PC-3 (cell line): ENCODE results near the gene COL4A6. TPM values are rescaled to one million over a fixed set of nuclear protein-coding genes. Genes with fewer than 3 reads are reported as not detected.

ENCODE experiments used
- ATAC-seq: fragments of 200-7000 bp; cut with Tn5 transposase; 2 replicates; pipeline ENCODE4 v1.9.1; 2020; ENCODE audit warnings: mild to moderate bottlenecking, moderate library complexity
- BruUV-seq: library from RNA; stranded (reverse); fragments of 400-500 nt; replicated peaks from 2 replicates; lab custom pipeline; 2021; lab: Mats Ljungman, UMichigan
- CTCF ChIA-PET: fragments of 300-600 bp; sonication (Branson Sonifier 250); formaldehyde crosslinking; loops from one replicate; lab custom pipeline; 2022; ENCODE audit warnings: antibody characterized with exemption; lab: Charles Lee
- POLR2A ChIA-PET: fragments of 300-600 bp; sonication (Branson Sonifier 250); formaldehyde crosslinking; loops from one replicate; lab custom pipeline; 2022; ENCODE audit warnings: antibody characterized with exemption; ENCODE audit not compliant: unreplicated experiment; lab: Charles Lee
- DNase-seq: peaks from one replicate; pipeline ENCODE4 v3.0.0-alpha.2; 2015
- H2AFZ ChIP-seq: fragments of 300-600 bp; sonication (generic); 2 replicates; pipeline ENCODE4 v1.6.0; 2016; ENCODE audit warnings: antibody characterized with exemption, low read length
- H3F3A ChIP-seq: fragments of 300-600 bp; sonication (generic); one replicate; pipeline ENCODE4 v1.6.0; 2017; ENCODE audit warnings: antibody characterized with exemption, low read length, control low read depth, mild to moderate bottlenecking; ENCODE audit not compliant: unreplicated experiment
- H3K27ac ChIP-seq: fragments of 300-600 bp; sonication (generic); 2 replicates; pipeline ENCODE4 v1.5.1; 2016; ENCODE audit warnings: mild to moderate bottlenecking, low read length
- H3K27me3 ChIP-seq: fragments of 300-600 bp; sonication (generic); 2 replicates; pipeline ENCODE4 v1.6.1; 2016; ENCODE audit warnings: low read length, mixed read lengths
- H3K36me3 ChIP-seq: fragments of 300-600 bp; sonication (generic); 2 replicates; pipeline ENCODE4 v1.6.1; 2016; ENCODE audit warnings: low read depth, mixed run types, low read length, mixed read lengths
- H3K4me1 ChIP-seq: fragments of 300-600 bp; sonication (generic); 2 replicates; pipeline ENCODE4 v1.5.1; 2016; ENCODE audit warnings: low read length; ENCODE audit not compliant: insufficient read depth
- H3K4me2 ChIP-seq: fragments of 300-600 bp; sonication (generic); 2 replicates; pipeline ENCODE4 v1.6.0; 2016; ENCODE audit warnings: low read length
- H3K4me3 ChIP-seq: fragments of 300-600 bp; sonication (generic); 2 replicates; pipeline ENCODE4 v1.5.1; 2016; ENCODE audit warnings: mild to moderate bottlenecking, low read length, mixed read lengths
- H3K79me2 ChIP-seq: fragments of 300-600 bp; sonication (generic); 2 replicates; pipeline ENCODE4 v1.6.1; 2017; ENCODE audit warnings: low read length, mixed read lengths
- H3K9ac ChIP-seq: fragments of 300-600 bp; sonication (generic); 2 replicates; pipeline ENCODE4 v1.6.0; 2016; ENCODE audit warnings: mild to moderate bottlenecking, low read length
- H3K9me2 ChIP-seq: fragments of 300-600 bp; sonication (generic); replicated peaks from 2 replicates; pipeline ENCODE4 v1.6.1; 2016; ENCODE audit warnings: mixed run types, low read length, mixed read lengths
- H3K9me3 ChIP-seq: fragments of 300-600 bp; sonication (generic); 2 replicates; pipeline ENCODE4 v1.6.1; 2016; ENCODE audit warnings: low read length, mixed read lengths
- H4K20me1 ChIP-seq: fragments of 300-600 bp; sonication (generic); 2 replicates; pipeline ENCODE4 v1.6.1; 2016; ENCODE audit warnings: low read length, mixed read lengths
- CTCF ChIP-seq: fragments of 300-600 bp; sonication (generic); conservative IDR thresholded peaks from 2 replicates; pipeline ENCODE4 v1.5.1; 2017; ENCODE audit warnings: antibody characterized with exemption, low read depth, mild to moderate bottlenecking, low read length
- EZH2 ChIP-seq: fragments of 300-600 bp; sonication (generic); IDR thresholded peaks from one replicate; pipeline ENCODE4 v1.6.1; 2017; ENCODE audit warnings: antibody characterized with exemption, mild to moderate bottlenecking, low read length; ENCODE audit not compliant: unreplicated experiment
- EZH2phosphoT487 ChIP-seq: fragments of 300-600 bp; sonication (generic); IDR thresholded peaks from 2 replicates; pipeline ENCODE4 v1.6.1; 2018; ENCODE audit warnings: mild to moderate bottlenecking, antibody characterized with exemption, low read length, borderline replicate concordance
- intact Hi-C: fragments of 100-400 bp; cut with micrococcal nuclease; formaldehyde crosslinking; loops from 2 replicates; pipeline ENCODE4 v1.9.0; 2023
- total RNA-seq: library from RNA; depleted of rRNA; stranded (reverse); fragments of >200 nt; gene quantifications from 2 replicates; pipeline ENCODE4 v1.2.3, GENCODE V29; 2014

COL4A6 gene
- total RNA-seq, 1 experiment from 2014 or later, result 4.4 TPM

- ATAC-seq, result no peak
- POLR2A ChIA-PET, result no interaction called here
- no TSS peak for BruUV-seq
Observed at GRCh38 chrX:108148524-108148923, 289.7 kb downstream of the COL4A6 start.

GRCh38 chrX:108138814-108139702 is 299.2 kb downstream of the COL4A6 start:
- no peak overlapping the region for H3K4me2 ChIP-seq
- peaks cover 4% of the 10 kb centered on the region for H3K36me3 ChIP-seq
- CTCF ChIA-PET, result interaction anchor here (0.6 to 1.0 kb wide), 2 partner anchors 8 to 48 kb away, joined by 3 read pairs; partner anchors contain the start of genes ATG4A and PSMD10
- H3K27me3 ChIP-seq, result no peaks in the 10 kb centered on the region
- intact Hi-C loops, result loop anchor here (2.0 kb wide), 1 partner anchor 48 kb away; the partner anchor contains the start of genes ATG4A and PSMD10
- TF ChIP-seq CTCF (peak; percentile 65), EZH2phosphoT487 (no peak), EZH2 (no peak)
- H3K27ac ChIP-seq, result no peak overlapping the region
- H2AFZ ChIP-seq, result no peak overlapping the region
- no peak overlapping the region for H3K9ac ChIP-seq
- POLR2A ChIA-PET, result no interaction called here
- ATAC-seq (peak; percentile 74), DNase-seq (peak; percentile 35)
- H4K20me1 ChIP-seq, result no peaks in the 10 kb centered on the region
- no TSS peak for BruUV-seq
- no peaks in the 10 kb centered on the region for H3K79me2 ChIP-seq
- H3K4me3 ChIP-seq, result no peak overlapping the region
- 0 out of 2 replicates have a peak, but pooled peaks cover 3% of the 10 kb centered on the region for H3K4me1 ChIP-seq
- no peaks in the 10 kb centered on the region for H3K9me3 ChIP-seq
- no peaks in the 10 kb centered on the region for H3K9me2 ChIP-seq
- H3F3A ChIP-seq, result no peaks in the 10 kb centered on the region

More at GRCh38 chrX:108148524-108148923, 289.7 kb downstream of the COL4A6 start:
- no peaks in the 10 kb centered on the region for H3K4me1 ChIP-seq
- CTCF ChIA-PET, result no interaction called here
- no peaks in the 10 kb centered on the region for H3F3A ChIP-seq
- DNase-seq, result no peak
- no peaks in the 10 kb centered on the region for H3K36me3 ChIP-seq
- H3K4me2 ChIP-seq, result no peak overlapping the region
- TF ChIP-seq EZH2phosphoT487, result no peak
- no peak for TF ChIP-seq CTCF
- no peak for TF ChIP-seq EZH2
- H3K79me2 ChIP-seq, result no peaks in the 10 kb centered on the region
- no peaks in the 10 kb centered on the region for H3K27me3 ChIP-seq
- no peak overlapping the region for H3K9ac ChIP-seq
- H3K9me3 ChIP-seq, result no peaks in the 10 kb centered on the region
- no peak overlapping the region for H3K4me3 ChIP-seq
- no peak overlapping the region for H3K27ac ChIP-seq
- no peaks in the 10 kb centered on the region for H4K20me1 ChIP-seq
- H2AFZ ChIP-seq, result no peak overlapping the region
- H3K9me2 ChIP-seq, result no peaks in the 10 kb centered on the region
- intact Hi-C loops, result no loop called here

- POLR2A ChIA-PET, result no interaction called here
- CTCF ChIA-PET, result no interaction called here
- Histone ChIP-seq H2AFZ (no peak overlapping the region), H3F3A (no peaks in the 10 kb centered on the region), H3K79me2 (no peaks in the 10 kb centered on the region), H3K36me3 (peaks cover 4% of the 10 kb centered on the region), H3K9me3 (no peaks in the 10 kb centered on the region), H3K27ac (no peak overlapping the region), H3K4me1 (peaks cover 19% of the 10 kb centered on the region), H3K4me2 (no peak overlapping the region), H3K9ac (no peak overlapping the region), H4K20me1 (no peaks in the 10 kb centered on the region), H3K4me3 (no peak overlapping the region), H3K27me3 (no peaks in the 10 kb centered on the region), H3K9me2 (no peaks in the 10 kb centered on the region)
- ATAC-seq, result no peak
- no peak for DNase-seq
- no TSS peak for BruUV-seq
- no peak for TF ChIP-seq EZH2phosphoT487
- no peak for TF ChIP-seq EZH2
- peak; percentile 39; the same call in 1 of the 2 replicates for TF ChIP-seq CTCF
- intact Hi-C loops, result no loop called here
Observed at GRCh38 chrX:108134724-108135123, 303.5 kb downstream of the COL4A6 start.
